ENCODE data around the gene ADAM23. TPM values are rescaled to one million over a fixed set of nuclear protein-coding genes. Genes with fewer than 3 reads are reported as not detected.

The ADAM23 gene
- total RNA-seq, 4 donors from 2014 or later, result 0.24 to 1.8 (median 0.52) TPM

DNA sequence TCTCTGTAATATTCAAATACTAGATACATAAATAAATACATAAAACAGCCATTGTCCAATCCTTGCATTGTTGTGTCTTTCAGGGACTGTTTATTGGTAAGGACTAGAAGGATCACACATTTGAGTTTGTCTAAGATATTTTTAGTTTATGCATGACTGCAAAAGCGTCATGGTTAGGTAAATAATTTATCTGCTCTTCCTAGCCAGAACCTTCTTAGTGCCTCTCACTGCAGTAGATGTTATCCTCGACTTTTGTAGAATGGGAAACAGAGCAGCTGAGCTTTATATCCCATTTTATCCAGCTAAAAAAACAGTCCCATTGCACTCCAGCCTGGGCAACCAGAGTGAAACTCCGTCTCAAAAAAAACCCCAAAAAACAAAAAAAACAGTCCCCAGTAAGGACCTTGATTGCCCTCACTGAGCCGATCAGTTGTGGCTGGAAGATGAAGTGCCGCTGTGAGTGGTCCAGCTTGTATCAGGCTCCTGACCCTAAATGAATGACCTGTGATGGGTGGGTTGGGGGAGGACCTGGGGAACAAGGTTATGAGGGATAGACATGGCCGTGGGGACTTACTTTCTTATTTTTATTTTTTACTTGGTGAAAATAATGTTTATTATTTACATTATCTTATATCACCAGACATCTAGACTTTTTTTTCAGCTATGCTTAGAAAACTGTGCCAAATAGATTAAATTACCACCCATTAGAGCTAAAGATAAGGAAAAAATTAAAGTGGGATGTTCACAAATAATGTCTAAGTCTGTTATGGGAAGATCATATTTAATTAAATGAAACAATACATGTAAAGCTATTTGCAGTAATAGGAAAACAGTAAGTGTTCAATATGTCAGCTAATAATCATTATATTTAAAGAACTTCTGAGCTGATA, 10.9 kb upstream of the ADAM23 start:
- Histone ChIP-seq H3K27me3 (peaks cover 12% of the 10 kb centered on the region), H3K27ac (no peak overlapping the region), H3K4me3 (no peak overlapping the region), H3K36me3 (no peaks in the 10 kb centered on the region), H3K9me3 (no peaks in the 10 kb centered on the region), H3K4me1 (no peaks in the 10 kb centered on the region)
- no peak for DNase-seq (ENCODE audit: low spot score in 2 of 2)
- TF ChIP-seq POLR2A (IDR thresholded peaks at IDR 0.05) (no peak), POLR2AphosphoS5 (IDR thresholded peaks at IDR 0.05) (no peak), EP300 (IDR thresholded peaks at IDR 0.05) (no peak)
- TF ChIP-seq, protein P1, sequence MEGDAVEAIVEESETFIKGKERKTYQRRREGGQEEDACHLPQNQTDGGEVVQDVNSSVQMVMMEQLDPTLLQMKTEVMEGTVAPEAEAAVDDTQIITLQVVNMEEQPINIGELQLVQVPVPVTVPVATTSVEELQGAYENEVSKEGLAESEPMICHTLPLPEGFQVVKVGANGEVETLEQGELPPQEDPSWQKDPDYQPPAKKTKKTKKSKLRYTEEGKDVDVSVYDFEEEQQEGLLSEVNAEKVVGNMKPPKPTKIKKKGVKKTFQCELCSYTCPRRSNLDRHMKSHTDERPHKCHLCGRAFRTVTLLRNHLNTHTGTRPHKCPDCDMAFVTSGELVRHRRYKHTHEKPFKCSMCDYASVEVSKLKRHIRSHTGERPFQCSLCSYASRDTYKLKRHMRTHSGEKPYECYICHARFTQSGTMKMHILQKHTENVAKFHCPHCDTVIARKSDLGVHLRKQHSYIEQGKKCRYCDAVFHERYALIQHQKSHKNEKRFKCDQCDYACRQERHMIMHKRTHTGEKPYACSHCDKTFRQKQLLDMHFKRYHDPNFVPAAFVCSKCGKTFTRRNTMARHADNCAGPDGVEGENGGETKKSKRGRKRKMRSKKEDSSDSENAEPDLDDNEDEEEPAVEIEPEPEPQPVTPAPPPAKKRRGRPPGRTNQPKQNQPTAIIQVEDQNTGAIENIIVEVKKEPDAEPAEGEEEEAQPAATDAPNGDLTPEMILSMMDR (IDR thresholded peaks at IDR 0.05), result no peak
- WGBS, result 76% methylated on average over 6 of the region's 6 CpGs

DNA sequence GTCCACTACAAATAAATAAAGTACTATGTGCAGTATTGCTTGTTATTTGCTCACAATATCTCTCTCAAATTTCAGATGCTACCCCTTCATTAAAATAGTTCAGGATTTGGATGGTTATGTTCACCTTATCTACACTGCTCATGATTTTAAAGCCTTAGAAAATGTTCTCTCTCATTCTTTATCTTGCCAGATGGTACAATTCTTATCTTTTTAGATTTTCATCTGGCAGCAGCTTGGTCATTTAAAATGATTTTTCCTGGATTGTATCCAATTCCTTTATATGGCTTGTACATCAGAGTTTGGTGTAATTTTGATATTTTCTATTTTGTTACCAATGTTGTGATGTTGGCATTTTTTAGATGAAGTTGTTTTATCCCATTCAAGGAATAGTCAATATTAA, 10.1 kb upstream of the ADAM23 start:
- TF ChIP-seq, protein P1 (IDR thresholded peaks at IDR 0.05), result no peak
- TF ChIP-seq POLR2A (IDR thresholded peaks at IDR 0.05) (no peak), EP300 (IDR thresholded peaks at IDR 0.05) (no peak), POLR2AphosphoS5 (IDR thresholded peaks at IDR 0.05) (no peak)
- H3K27ac ChIP-seq, result no peak overlapping the region
- no peak for DNase-seq (ENCODE audit: low spot score in 2 of 2)
- no peak overlapping the region for H3K4me3 ChIP-seq
- peaks cover 12% of the 10 kb centered on the region for H3K27me3 ChIP-seq
- H3K4me1 ChIP-seq, result no peaks in the 10 kb centered on the region
- H3K9me3 ChIP-seq, result no peaks in the 10 kb centered on the region
- no peaks in the 10 kb centered on the region for H3K36me3 ChIP-seq

DNA sequence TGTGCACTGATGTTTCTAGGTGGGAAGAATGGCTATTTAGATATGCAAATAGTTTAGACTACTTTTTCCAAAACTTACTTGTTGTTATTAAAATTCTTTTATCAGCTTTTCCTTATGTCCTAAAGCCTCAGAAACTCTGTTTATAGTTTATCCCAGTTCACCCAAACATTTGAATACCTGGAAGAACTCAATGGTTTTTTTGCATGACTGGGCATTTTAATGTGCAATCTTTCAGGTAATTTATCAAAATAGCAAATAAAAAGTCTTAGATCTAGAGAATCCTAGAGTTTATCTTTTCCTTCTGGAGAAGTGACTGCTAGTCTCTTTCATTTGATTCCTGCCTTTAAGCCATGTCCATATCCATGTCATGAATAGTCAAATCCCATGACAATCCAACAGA, 9.6 kb upstream of the ADAM23 start:
- Histone ChIP-seq H3K36me3 (no peaks in the 10 kb centered on the region), H3K27ac (no peak overlapping the region), H3K27me3 (peaks cover 15% of the 10 kb centered on the region), H3K4me1 (no peaks in the 10 kb centered on the region), H3K9me3 (no peaks in the 10 kb centered on the region), H3K4me3 (no peak overlapping the region)
- DNase-seq (ENCODE audit: low spot score in 2 of 2), result no peak
- no peak for TF ChIP-seq POLR2A (IDR thresholded peaks at IDR 0.05)
- TF ChIP-seq POLR2AphosphoS5 (IDR thresholded peaks at IDR 0.05), result no peak
- TF ChIP-seq, protein P1 (IDR thresholded peaks at IDR 0.05), result no peak
- no peak for TF ChIP-seq EP300 (IDR thresholded peaks at IDR 0.05)

DNA sequence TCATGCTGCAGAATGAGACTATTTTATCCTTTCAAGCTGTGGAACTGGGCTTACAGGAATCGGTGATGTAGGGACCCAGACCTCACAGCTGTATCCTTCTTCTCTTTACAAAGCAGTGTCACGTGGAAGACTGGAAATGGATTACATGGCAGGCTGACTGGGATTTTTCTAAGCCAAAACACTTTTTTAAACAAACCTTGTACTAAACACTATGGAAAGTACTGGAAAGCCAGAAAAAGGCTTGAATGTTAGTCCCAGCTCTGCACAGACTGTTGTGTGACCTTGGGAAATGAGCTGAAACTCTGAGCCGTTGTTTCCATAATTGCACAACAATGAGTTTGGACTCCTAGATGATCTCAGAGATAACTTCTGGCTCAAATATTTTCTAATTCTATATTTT, 7.6 kb upstream of the ADAM23 start:
- Histone ChIP-seq H3K4me3 (no peak overlapping the region), H3K27me3 (peaks cover 32% of the 10 kb centered on the region), H3K27ac (no peak overlapping the region), H3K9me3 (no peaks in the 10 kb centered on the region), H3K4me1 (no peaks in the 10 kb centered on the region), H3K36me3 (no peaks in the 10 kb centered on the region)
- no peak for DNase-seq (ENCODE audit: low spot score in 2 of 2)
- 33% methylated on average over 3 of the region's 3 CpGs for WGBS
- TF ChIP-seq POLR2AphosphoS5 (IDR thresholded peaks at IDR 0.05) (no peak), POLR2A (IDR thresholded peaks at IDR 0.05) (no peak), EP300 (IDR thresholded peaks at IDR 0.05) (no peak)
- TF ChIP-seq, protein P1 (IDR thresholded peaks at IDR 0.05), result no peak

DNA sequence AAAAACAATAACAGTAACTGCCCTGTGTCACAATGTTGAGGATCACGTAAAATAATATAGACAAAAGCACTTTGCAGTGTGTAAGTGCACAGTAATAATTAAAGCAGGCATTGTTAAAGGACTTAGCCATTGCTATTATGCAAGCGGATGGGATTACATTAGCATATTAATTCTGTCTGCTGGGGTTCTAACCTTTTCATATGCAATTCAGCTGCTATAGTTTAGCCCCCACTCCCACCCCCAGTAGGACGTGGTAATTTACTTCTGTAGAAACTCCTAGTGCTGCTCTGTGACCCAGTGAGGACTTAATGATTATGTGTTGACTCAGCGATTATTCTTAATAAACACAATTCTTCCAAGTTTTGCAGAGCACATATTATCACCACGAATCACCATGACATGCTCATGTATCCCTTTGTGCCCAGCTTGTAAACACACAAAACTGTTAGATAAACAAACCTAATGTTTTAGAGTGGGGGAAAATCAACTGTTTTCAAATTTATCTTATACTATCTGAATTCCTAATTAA, 5.1 kb upstream of the ADAM23 start:
- H3K4me3 ChIP-seq, result no peak overlapping the region
- H3K9me3 ChIP-seq, result no peaks in the 10 kb centered on the region
- WGBS, result 63% methylated on average over 5 of the region's 5 CpGs
- TF ChIP-seq POLR2A (IDR thresholded peaks at IDR 0.05) (no peak), EP300 (IDR thresholded peaks at IDR 0.05) (no peak), POLR2AphosphoS5 (IDR thresholded peaks at IDR 0.05) (no peak)
- TF ChIP-seq, protein P1 (IDR thresholded peaks at IDR 0.05), result no peak
- H3K27ac ChIP-seq, result no peak overlapping the region
- H3K4me1 ChIP-seq, result peaks cover 9% of the 10 kb centered on the region
- H3K36me3 ChIP-seq, result no peaks in the 10 kb centered on the region
- DNase-seq (ENCODE audit: low spot score in 2 of 2), result no peak
- H3K27me3 ChIP-seq, result peaks cover 51% of the 10 kb centered on the region
